Effector memory CD4-positive, alpha-beta T cell (primary cell): ENCODE results near the gene SYNJ2BP.

ENCODE experiments used
- DNase-seq, 3 donors: peaks; one replicate each; pipeline ENCODE4 v3.0.0-alpha.2; 2020
- H3K27ac ChIP-seq: 2 replicates; pipeline ENCODE4 v1.7.0; 2013; ENCODE audit warnings: mild to moderate bottlenecking, low read length, moderate library complexity; ENCODE audit not compliant: insufficient read depth, poor library complexity, severe bottlenecking
- H3K27me3 ChIP-seq: replicated peaks from 2 replicates; pipeline ENCODE4 v1.7.0; 2013; ENCODE audit warnings: mild to moderate bottlenecking, low read length; ENCODE audit not compliant: insufficient read depth, control insufficient read depth, poor library complexity, severe bottlenecking
- H3K36me3 ChIP-seq: 2 replicates; pipeline ENCODE4 v1.7.0; 2013; ENCODE audit warnings: mild to moderate bottlenecking, low read length, moderate library complexity; ENCODE audit not compliant: control insufficient read depth, insufficient read depth
- H3K4me1 ChIP-seq: 2 replicates; pipeline ENCODE4 v1.7.0; 2013; ENCODE audit warnings: low read length, mild to moderate bottlenecking; ENCODE audit not compliant: control insufficient read depth, insufficient read depth, poor library complexity, severe bottlenecking
- H3K4me3 ChIP-seq: 2 replicates; pipeline ENCODE4 v1.7.0; 2013; ENCODE audit warnings: low read length, low read depth, mild to moderate bottlenecking; ENCODE audit not compliant: insufficient read depth, poor library complexity, severe bottlenecking
- H3K9me3 ChIP-seq: 2 replicates; pipeline ENCODE4 v1.7.0; 2013; ENCODE audit warnings: mild to moderate bottlenecking, low read length, moderate library complexity; ENCODE audit not compliant: control insufficient read depth

SYNJ2BP gene

GRCh38 chr14:70394674-70395306, 22.1 kb downstream of the SYNJ2BP start:
- DNase-seq = no peak
- Histone ChIP-seq H3K27ac (no peak overlapping the region), H3K36me3 (peaks cover 14% of the 10 kb centered on the region)

GRCh38 chr14:70392676-70393075, 24.2 kb downstream of the SYNJ2BP start:
- no peaks in the 10 kb centered on the region for H3K4me1 ChIP-seq
- no peaks in the 10 kb centered on the region for H3K27me3 ChIP-seq
- no peak for DNase-seq
- H3K27ac ChIP-seq = no peak overlapping the region
- peaks cover 15% of the 10 kb centered on the region for H3K36me3 ChIP-seq
- H3K9me3 ChIP-seq = no peaks in the 10 kb centered on the region
- no peak overlapping the region for H3K4me3 ChIP-seq

More at GRCh38 chr14:70394674-70395306, 22.1 kb downstream of the SYNJ2BP start:
- Histone ChIP-seq H3K4me1 (no peaks in the 10 kb centered on the region), H3K4me3 (no peak overlapping the region), H3K27me3 (no peaks in the 10 kb centered on the region), H3K9me3 (no peaks in the 10 kb centered on the region)

- H3K4me3 ChIP-seq = no peak overlapping the region
- no peak overlapping the region for H3K27ac ChIP-seq
- H3K4me1 ChIP-seq = no peaks in the 10 kb centered on the region
- H3K9me3 ChIP-seq = no peaks in the 10 kb centered on the region
- no peaks in the 10 kb centered on the region for H3K27me3 ChIP-seq
- DNase-seq = no peak
- H3K36me3 ChIP-seq = peaks cover 9% of the 10 kb centered on the region
Measured at GRCh38 chr14:70391493-70392391, 25.1 kb downstream of the SYNJ2BP start.

- H3K36me3 ChIP-seq = peaks cover 17% of the 10 kb centered on the region
- H3K4me1 ChIP-seq = no peaks in the 10 kb centered on the region
- no peaks in the 10 kb centered on the region for H3K27me3 ChIP-seq
- H3K4me3 ChIP-seq = no peak overlapping the region
- H3K27ac ChIP-seq = no peak overlapping the region
- H3K9me3 ChIP-seq = no peaks in the 10 kb centered on the region
- DNase-seq = no peak
Measured at GRCh38 chr14:70382536-70382935, 34.4 kb downstream of the SYNJ2BP start.

GRCh38 chr14:70380824-70381223, 36.1 kb downstream of the SYNJ2BP start:
- no peak for DNase-seq
- H3K4me3 ChIP-seq = no peak overlapping the region
- no peaks in the 10 kb centered on the region for H3K27me3 ChIP-seq

GRCh38 chr14:70378696-70379095, 38.2 kb downstream of the SYNJ2BP start:
- Histone ChIP-seq H3K9me3 (no peaks in the 10 kb centered on the region), H3K27me3 (no peaks in the 10 kb centered on the region), H3K27ac (no peak overlapping the region), H3K4me1 (no peaks in the 10 kb centered on the region), H3K4me3 (no peak overlapping the region), H3K36me3 (peaks cover 14% of the 10 kb centered on the region)
- no peak for DNase-seq

More at GRCh38 chr14:70380824-70381223, 36.1 kb downstream of the SYNJ2BP start:
- H3K4me1 ChIP-seq = no peaks in the 10 kb centered on the region
- no peak overlapping the region for H3K27ac ChIP-seq
- H3K9me3 ChIP-seq = no peaks in the 10 kb centered on the region
- H3K36me3 ChIP-seq = peaks cover 5% of the 10 kb centered on the region
